IPS-18a (cell line): ENCODE measurements around the gene SEC14L3.

Experiments used
- H3K27ac ChIP-seq: one replicate; pipeline ENCODE4 v1.5.1; 2013; ENCODE audit warnings: low read length
- H3K27me3 ChIP-seq: one replicate; pipeline ENCODE4 v1.6.1; 2013; ENCODE audit warnings: mild to moderate bottlenecking, low read length; ENCODE audit not compliant: control insufficient read depth, insufficient read depth
- H3K36me3 ChIP-seq: one replicate; pipeline ENCODE4 v1.6.1; 2013; ENCODE audit warnings: low read depth, low read length; ENCODE audit not compliant: control insufficient read depth
- H3K4me1 ChIP-seq: one replicate; pipeline ENCODE4 v1.6.1; 2013; ENCODE audit warnings: low read depth, low read length; ENCODE audit not compliant: control insufficient read depth
- H3K4me3 ChIP-seq: one replicate; pipeline ENCODE4 v1.5.1; 2013; ENCODE audit warnings: low read length
- H3K9ac ChIP-seq: one replicate; pipeline ENCODE4 v1.6.1; 2013; ENCODE audit warnings: mild to moderate bottlenecking, low read length, moderate library complexity
- H3K9me3 ChIP-seq: one replicate; pipeline ENCODE4 v1.6.1; 2013; ENCODE audit warnings: low read depth, low read length; ENCODE audit not compliant: control insufficient read depth

Gene SEC14L3

DNA sequence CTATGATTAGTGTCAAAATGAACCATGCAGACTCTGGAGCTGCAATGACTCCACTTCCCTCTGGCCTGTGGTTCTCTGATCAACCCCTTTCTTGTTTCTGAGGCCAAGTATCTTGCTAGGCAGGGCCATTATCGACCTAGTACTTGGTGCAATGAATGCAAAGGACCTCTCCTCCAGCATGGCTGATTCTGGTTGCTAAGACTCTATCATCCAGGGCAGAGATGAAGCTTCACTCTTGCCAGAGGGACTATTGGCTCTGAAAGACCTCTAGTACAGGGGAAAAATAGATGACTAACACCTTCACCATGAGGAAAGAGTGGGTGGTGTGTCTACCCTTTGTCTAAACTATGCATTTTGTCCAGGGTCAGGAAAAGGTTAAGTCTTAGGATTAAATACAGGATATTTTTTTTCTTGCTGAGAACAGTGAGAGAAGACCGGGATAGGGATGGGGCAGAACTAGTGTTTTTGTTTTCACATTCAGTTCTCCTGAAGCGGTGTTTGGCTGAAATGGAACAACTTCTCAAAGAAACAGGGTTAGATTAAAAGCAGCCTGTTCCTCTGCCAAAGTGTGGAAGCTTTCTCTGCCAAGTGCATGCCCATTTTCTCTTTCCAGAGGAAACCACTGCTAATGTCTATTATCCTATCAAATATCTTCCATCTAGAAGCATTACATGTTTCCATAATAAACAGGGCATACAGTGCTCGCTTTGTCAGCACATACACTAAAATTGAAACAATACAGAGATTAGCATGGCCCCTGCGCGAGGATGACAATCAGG is 51.3 kb downstream of the SEC14L3 start:
- Histone ChIP-seq H3K9me3 (no peaks in the 10 kb centered on the region), H3K4me3 (no peak overlapping the region), H3K27ac (no peak overlapping the region), H3K9ac (no peak overlapping the region), H3K4me1 (peaks cover 19% of the 10 kb centered on the region), H3K36me3 (peaks cover 19% of the 10 kb centered on the region), H3K27me3 (no peaks in the 10 kb centered on the region)

DNA sequence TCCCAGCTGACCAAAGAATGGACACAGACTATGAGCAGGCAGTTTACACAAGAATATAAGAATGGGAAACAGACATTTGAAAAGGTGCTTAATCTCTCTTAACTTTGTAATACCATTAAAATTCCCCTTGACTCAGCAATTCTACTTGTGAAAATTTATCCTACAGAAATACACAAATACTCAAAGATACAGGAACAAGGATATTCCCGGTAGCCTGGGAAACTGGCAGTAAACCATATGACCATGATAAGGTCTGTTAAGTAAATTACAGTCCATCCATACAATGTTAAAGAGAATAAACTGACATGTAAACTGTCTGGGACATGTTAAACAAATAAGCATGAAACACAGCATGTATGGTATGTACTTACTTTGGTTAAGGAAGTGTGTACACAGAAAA is 55.0 kb downstream of the SEC14L3 start:
- H3K36me3 ChIP-seq = peaks cover 22% of the 10 kb centered on the region
- peaks cover 2% of the 10 kb centered on the region for H3K4me1 ChIP-seq
- H3K27me3 ChIP-seq = no peaks in the 10 kb centered on the region
- no peaks in the 10 kb centered on the region for H3K9me3 ChIP-seq
- no peak overlapping the region for H3K27ac ChIP-seq
- H3K4me3 ChIP-seq = no peak overlapping the region
- H3K9ac ChIP-seq = no peak overlapping the region

DNA sequence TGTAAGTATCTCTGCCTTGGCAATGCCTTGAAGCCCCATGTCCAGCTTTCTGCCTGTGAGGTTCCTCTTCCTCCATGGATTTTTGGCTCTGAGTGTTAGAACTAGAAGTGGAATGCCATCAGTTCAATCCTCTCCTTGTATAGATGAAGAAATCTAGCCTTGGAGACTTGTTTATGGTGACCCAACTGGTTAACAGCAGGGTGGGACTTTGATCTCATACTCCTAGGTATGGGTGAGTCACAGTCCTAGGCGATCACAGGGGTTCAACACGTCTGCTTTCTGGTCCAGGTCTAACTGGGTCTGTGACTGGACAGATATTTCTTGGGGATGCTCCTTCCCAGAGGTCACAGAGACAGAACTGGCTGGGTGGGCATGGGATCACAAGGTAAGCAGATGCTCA is 55.4 kb downstream of the SEC14L3 start:
- Histone ChIP-seq H3K9ac (no peak overlapping the region), H3K9me3 (no peaks in the 10 kb centered on the region), H3K27ac (no peak overlapping the region), H3K4me1 (no peaks in the 10 kb centered on the region), H3K27me3 (no peaks in the 10 kb centered on the region), H3K4me3 (no peak overlapping the region), H3K36me3 (peaks cover 22% of the 10 kb centered on the region)

DNA sequence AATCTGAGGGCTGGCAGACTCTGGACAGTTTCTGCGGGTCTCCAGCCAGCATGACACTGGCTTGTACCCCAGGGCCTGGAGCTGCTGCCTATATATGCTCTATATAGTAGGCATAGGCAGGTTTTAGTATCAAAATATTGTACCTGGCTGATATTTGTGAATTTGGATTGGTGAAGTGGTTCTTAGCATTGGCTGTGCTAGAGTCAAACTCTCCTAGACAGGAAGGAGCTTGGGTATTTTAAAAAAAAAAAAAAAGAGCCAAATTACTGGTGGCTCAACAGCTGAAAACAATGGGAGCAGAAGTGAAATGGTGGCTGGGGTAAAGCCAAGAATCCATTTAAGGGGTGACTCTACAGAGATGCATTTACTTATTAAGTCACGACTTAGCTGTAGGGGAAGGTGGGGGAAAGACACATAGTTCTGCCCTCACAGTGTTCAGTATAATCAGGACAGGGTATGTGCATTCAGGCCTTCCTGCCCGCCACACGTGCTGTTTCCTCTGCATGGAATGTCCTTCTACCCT is 57.2 kb downstream of the SEC14L3 start:
- Histone ChIP-seq H3K9me3 (no peaks in the 10 kb centered on the region), H3K9ac (no peak overlapping the region), H3K36me3 (peaks cover 22% of the 10 kb centered on the region), H3K27me3 (no peaks in the 10 kb centered on the region), H3K27ac (no peak overlapping the region), H3K4me3 (no peak overlapping the region), H3K4me1 (no peaks in the 10 kb centered on the region)

DNA sequence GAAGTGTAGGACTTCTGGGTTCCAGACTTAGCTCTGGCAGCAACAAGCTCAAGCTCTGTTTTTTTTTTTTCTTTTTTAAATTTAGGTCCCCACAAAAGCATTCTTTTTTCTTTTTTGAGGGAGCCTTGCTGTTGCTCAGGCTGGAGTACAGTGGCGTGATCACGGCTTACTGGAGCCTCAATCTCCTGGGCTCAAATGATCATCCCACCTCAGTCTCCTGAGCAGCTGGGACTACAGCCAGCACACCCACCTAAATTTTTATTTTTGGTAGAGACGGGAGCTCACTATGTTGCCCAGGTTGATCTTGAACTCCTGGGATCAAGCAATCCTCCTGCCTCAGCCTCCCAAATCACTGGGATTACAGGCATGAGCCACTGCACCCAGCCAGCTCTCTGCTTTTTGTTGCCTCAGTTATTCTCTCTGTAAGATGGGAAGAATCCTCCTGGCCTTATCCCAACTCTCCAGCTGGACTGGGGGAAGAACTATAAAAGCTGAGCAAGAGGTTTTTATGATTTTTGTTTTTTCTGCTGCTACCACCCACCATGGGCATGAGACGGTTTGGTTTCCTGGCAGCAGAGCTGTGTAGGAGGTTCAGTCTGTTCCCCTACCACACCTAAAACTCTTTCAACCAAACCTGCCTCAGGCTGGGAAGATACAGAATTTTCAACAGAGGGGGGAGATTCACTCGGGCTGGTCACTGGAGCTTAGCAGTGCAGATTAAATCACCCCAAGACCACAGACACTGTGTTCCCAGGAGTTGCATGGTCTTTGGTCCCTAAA is 57.9 kb downstream of the SEC14L3 start:
- Histone ChIP-seq H3K9ac (no peak overlapping the region), H3K4me3 (no peak overlapping the region), H3K9me3 (no peaks in the 10 kb centered on the region), H3K27me3 (no peaks in the 10 kb centered on the region), H3K27ac (no peak overlapping the region), H3K36me3 (peaks cover 22% of the 10 kb centered on the region), H3K4me1 (no peaks in the 10 kb centered on the region)

DNA sequence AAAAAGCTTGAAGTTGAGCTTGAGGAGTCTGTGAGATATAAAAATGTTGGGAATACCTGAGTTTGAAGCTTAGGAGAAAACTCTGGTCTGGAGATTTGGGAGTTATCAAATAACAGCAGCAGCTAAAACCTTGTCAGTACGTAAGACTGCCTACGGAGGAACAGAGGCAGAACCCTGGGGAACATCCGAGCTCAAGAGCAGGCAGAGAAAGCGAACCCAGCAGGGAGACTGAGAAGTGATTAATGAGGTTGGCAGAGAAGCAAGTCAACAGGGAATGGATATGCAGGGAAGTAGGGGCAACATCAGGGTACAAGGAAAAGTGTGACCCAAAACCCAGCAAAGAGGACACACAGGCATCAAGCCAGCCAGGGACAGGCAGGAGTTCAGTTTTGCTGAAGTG is 58.8 kb downstream of the SEC14L3 start:
- Histone ChIP-seq H3K27me3 (no peaks in the 10 kb centered on the region), H3K9ac (no peak overlapping the region), H3K4me1 (no peaks in the 10 kb centered on the region), H3K9me3 (no peaks in the 10 kb centered on the region), H3K4me3 (no peak overlapping the region), H3K36me3 (peaks cover 22% of the 10 kb centered on the region), H3K27ac (no peak overlapping the region)

DNA sequence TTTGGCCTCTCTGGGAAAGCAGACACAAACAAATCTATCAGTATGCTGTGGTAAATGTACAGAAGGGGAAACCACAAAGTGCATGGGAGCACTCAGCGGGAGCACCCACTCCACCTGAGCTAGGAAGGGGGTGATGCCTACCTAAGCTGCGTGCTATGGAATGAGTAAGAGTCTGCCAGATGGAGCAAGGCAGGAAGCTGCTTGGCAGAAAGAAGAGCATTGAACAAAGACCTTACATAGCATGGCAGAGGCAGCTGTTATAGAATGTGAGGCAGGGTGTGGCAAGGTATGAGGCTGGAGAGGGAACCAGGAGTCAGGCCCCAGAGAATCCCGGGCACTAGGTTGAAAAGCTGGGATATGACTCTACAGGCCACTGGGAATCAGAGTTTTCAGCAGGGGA is 60.0 kb downstream of the SEC14L3 start:
- H3K9me3 ChIP-seq = no peaks in the 10 kb centered on the region
- H3K27ac ChIP-seq = no peak overlapping the region
- no peak overlapping the region for H3K9ac ChIP-seq
- no peaks in the 10 kb centered on the region for H3K4me1 ChIP-seq
- H3K4me3 ChIP-seq = no peak overlapping the region
- peaks cover 19% of the 10 kb centered on the region for H3K36me3 ChIP-seq
- no peaks in the 10 kb centered on the region for H3K27me3 ChIP-seq
